Choroid plexus epithelial cell (primary cell): ENCODE data around the gene EVI2B.
A peak's percentile ranks its signal among the peaks of the same experiment; 100 is the strongest.
"Not testable (repeated sequence)": the region's sequence is repeated elsewhere in the genome, so short reads cannot be mapped to it uniquely, and the experiment has no call there.

Source experiments
- DNase-seq: peaks from one replicate; pipeline ENCODE4 v3.0.0-alpha.2; 2010; ENCODE audit warnings: low read depth
- H3K4me3 ChIP-seq: 2 replicates; pipeline ENCODE4 v1.5.1; 2011; ENCODE audit warnings: low read depth, mild to moderate bottlenecking, control low read depth, low read length, moderate library complexity
- TF ChIP-seq, protein P1 (sequence below): conservative IDR thresholded peaks from 2 replicates; pipeline ENCODE4 v1.5.1; 2011; ENCODE audit warnings: low read depth, mild to moderate bottlenecking, control low read depth, inconsistent platforms, low read length, moderate library complexity

Gene EVI2B

DNA sequence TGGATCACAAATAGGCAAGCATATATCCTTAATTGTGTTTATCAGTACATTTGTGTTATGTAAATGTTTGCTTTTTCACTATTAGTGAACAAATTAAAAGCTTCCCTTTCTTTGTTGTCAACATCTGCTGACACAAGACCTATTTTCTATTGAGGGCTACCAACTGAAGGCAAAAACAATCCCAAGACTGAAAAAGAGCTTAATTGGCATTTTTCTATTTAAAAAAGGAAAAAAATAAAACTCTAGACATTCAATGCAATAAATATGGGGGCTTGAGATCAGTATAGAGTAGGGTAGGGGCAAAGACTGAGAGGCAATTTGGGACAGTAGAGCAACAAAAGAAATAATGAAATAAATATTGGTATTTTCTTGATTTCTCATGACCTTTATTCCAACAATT is 41.1 kb downstream of the EVI2B start:
- TF ChIP-seq, protein P1, sequence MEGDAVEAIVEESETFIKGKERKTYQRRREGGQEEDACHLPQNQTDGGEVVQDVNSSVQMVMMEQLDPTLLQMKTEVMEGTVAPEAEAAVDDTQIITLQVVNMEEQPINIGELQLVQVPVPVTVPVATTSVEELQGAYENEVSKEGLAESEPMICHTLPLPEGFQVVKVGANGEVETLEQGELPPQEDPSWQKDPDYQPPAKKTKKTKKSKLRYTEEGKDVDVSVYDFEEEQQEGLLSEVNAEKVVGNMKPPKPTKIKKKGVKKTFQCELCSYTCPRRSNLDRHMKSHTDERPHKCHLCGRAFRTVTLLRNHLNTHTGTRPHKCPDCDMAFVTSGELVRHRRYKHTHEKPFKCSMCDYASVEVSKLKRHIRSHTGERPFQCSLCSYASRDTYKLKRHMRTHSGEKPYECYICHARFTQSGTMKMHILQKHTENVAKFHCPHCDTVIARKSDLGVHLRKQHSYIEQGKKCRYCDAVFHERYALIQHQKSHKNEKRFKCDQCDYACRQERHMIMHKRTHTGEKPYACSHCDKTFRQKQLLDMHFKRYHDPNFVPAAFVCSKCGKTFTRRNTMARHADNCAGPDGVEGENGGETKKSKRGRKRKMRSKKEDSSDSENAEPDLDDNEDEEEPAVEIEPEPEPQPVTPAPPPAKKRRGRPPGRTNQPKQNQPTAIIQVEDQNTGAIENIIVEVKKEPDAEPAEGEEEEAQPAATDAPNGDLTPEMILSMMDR = no peak
- DNase-seq = no peak
- no peak overlapping the region for H3K4me3 ChIP-seq

GRCh38 chr17:31272236-31272635 is 41.6 kb downstream of the EVI2B start:
- no peak overlapping the region for H3K4me3 ChIP-seq
- TF ChIP-seq, protein P1 = no peak
- DNase-seq = no peak

GRCh38 chr17:31269578-31269983 is 44.3 kb downstream of the EVI2B start:
- TF ChIP-seq, protein P1 = no peak
- H3K4me3 ChIP-seq = no peak overlapping the region
- peak; percentile 89 for DNase-seq

DNA sequence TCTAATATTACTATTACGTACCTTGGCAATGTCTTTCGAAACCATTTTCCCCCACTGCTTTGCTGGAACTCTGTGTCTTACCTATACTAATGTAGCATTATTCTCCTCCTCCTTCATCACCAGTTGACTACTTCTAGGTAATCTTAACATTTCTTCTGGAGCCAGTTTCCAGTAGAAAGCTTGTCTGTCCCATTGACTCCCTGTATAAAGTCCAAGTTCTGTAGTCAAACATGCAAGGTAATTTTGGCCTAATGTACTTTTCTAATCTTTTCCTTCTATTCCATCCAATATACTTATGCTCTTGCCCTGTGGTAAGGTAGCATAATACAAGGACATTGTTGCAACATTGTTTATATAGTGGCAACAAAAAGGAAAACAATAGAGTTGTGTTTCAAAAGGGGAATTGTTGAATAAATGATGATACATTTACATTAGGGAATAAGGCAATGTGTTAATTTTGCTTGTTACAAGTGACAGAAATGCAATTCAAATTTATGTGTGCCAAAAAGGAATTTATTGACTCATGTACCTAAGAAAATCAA is 44.7 kb downstream of the EVI2B start:
- H3K4me3 ChIP-seq = no peak overlapping the region
- DNase-seq = no peak
- TF ChIP-seq, protein P1 = no peak

DNA sequence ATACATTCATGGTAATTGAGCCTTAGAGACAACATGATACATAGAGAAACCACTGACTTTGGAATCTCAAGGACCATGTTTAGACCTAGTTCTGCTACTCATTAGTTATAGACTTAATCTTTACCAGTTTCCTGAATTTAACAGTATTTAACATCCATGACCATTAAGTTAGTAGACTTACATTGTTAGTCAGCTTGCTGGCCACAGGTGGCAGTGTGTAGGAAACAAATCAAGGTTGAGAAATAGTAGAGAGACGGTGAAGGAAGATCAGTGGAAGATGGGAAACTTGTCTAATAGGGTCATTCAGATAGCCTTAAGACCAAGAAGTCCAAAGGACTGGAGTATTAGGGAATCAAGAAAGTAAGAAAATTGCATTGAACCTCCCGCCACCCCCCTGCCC is 47.8 kb downstream of the EVI2B start:
- TF ChIP-seq, protein P1 = peak; percentile 46
- no peak overlapping the region for H3K4me3 ChIP-seq
- peak; percentile 41 for DNase-seq

DNA sequence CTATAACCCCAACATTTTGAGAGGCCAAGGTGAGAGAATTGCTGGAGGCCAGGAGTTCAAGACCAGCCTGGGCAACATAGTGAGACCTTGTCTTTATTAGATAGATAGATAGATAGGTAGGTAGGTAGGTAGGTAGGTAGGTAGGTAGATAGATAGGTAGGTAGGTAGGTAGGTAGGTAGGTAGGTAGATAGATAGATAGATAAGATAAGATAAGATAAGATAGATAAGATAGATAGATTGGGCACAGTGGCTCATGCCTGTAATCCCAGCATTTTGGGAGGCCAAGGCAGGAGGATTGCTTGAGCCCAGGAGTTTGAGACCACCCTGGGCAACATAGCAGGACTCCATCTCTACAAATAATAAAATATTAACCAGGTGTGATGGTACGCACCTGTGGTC is 50.9 kb downstream of the EVI2B start:
- not testable (repeated sequence) for DNase-seq, H3K4me3 ChIP-seq

DNA sequence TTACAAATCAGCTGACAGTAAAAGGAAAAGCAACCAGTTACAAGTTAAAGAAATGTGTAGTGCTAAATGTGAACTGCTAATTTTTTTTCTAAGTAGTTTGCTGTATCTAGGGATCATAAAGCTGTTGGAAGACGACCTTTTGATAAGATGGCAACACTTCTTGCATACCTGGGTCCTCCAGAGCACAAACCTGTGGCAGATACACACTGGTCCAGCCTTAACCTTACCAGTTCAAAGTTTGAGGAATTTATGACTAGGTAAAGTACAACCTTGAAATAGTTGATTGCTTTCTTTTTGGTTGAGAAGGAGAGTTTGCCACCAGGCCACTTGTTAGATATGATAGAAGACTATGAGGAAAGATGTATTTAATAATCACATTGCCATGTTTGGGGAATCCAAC is 52.3 kb downstream of the EVI2B start:
- no peak overlapping the region for H3K4me3 ChIP-seq

More for the DNA sequence above, 52.3 kb downstream of the EVI2B start:
- TF ChIP-seq, protein P1 = no peak
- DNase-seq = no peak
